GM19023 (cell line): ENCODE results near the gene NF1.
"Not testable (repeated sequence)": the region's sequence is repeated elsewhere in the genome, so short reads cannot be mapped to it uniquely, and the experiment has no call there.

Experiments used
- ATAC-seq: cut with Tn5 transposase; IDR thresholded peaks from one replicate; pipeline ENCODE4 v1.9.1; 2021; ENCODE audit warnings: mild to moderate bottlenecking, moderate library complexity; ENCODE audit not compliant: unreplicated experiment

NF1 gene

DNA sequence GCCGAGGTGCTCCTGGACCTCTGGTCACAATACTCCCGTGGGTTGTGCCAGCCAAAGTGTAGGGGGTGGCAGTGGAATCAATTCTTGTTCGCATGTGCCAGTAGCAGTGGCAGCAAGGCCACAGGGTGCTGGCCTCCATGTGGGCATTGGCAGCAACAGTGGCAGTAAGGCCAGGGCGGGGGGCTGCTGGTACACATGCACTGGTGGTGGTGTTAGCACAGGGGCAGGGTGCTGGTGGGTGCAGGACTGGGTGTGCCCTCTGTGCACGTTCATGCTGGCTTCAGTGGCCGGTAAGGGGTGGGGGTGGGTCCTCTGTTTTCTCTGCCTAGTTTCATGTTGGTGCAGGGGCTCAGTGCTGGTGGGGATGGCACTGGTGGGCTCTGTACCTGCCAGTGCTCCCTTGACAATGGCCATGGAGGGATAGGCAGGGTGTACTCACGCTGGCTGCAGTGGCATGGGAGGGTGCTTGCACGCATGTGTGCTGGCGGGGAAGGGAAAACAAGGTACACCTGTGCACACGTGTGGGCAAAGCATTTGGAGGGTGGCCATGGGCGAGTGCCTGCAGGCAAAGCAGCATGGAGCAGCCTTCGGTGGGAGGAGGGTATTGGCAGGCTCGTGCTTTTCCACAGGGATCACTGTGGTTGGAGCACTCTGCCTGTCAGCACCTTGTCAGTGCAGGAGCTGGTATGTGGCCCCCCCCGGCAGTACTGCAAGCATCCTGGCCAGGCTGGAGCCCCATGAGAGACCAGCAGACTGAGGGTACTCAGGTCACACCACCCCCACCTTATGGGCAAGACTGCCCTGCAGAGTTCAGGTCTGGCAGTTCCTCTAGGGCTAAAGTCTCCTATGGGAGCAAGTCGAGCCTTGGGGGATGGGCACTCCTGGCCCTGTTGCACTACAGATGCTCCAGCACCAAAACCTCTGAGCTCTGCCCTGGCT is 35.8 kb downstream of the NF1 start:
- ATAC-seq, result no peak

DNA sequence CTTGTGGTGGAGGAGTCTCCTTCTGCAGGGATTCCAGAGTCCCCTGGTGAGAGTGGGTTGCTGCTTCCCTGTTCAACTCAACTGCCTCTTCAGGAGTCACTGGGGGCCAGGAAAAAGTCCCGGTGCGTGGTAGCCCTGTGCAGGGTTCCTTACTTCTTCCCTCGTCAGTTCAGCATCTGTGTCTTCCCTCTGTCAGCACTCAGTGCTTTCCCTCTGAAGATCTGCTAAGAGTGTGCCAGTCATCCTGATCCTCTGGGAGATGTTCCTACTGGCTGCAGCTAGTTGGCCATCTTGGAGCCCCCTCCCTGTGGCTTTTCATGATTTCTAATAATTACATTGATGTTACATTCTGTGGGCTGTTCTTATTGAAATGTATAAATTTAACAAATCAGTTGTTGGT is 36.5 kb downstream of the NF1 start:
- no peak for ATAC-seq

DNA sequence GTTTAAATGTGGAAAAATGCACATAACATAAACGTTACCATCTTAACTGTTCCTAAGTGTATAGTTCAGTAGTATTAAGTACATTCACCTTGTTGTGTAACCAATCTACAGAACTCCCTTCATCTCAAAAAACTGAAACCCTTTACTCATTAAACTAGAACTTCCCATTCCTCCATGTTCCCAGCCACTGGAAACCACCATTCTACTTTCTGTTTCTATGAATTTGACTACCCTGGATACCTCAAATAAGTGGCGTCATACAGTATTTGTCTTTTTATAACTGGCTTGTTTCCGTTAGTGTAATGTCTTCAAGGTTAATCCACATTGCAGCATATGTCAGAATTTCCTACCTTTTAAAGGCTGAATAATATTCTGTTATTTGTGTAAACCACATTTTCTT is 38.2 kb downstream of the NF1 start:
- no peak for ATAC-seq

DNA sequence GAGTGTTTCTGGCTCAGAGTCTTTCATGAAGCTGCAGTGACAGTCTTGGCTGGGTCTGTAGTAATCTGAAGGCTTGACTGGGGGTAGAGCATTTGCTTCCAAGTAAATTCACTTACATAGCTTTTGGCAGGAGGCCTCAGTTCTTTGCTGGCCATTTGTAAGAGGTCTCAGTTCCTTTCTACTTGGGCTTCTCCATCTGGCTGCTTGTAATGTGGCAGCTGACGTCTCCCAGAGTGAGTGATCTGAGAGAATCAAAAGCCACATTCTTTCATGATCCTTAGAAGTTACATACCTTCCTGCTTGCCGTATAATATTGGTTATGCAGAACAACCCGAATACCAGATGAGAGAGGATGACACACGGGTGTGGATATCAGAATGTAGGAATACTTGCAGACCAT is 39.8 kb downstream of the NF1 start:
- ATAC-seq, result no peak

DNA sequence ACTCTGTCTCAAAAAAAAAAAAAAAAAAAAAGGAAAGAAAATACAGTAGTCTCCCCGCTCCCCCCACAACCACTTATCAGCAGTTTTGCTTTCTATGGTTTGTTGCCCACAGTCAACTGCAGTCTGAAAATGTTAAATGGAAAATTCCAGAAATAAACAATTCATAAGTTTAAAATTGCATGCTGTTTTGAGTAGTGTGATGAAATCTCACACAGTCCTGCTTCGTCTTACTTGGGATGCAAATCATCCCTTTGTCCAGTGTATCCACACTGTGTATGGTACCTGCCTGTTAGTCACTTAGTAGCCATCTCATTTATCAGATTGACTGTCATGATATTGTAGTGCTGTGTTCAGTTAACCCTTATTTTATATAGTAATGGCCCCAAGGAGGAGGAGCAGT is 41.5 kb downstream of the NF1 start:
- no peak for ATAC-seq

DNA sequence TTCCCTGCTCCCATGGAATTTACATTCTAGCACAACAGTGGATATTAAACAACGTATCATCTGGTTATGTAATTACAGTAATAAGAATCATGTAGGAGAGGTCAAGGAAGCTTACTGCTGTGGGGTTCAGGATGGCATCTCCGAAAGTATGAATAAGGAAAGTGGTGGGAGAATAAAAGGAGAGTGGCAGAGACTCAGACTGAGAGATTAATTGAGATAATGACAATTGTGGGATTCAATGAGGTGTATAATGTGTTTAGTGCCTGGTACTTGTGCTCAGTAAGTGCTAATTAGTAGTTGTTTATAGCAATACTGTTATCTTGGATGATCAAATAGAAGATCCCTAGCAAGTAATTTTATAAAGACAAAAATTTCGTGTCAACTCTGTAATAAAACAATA is 45.3 kb downstream of the NF1 start:
- no peak for ATAC-seq

DNA sequence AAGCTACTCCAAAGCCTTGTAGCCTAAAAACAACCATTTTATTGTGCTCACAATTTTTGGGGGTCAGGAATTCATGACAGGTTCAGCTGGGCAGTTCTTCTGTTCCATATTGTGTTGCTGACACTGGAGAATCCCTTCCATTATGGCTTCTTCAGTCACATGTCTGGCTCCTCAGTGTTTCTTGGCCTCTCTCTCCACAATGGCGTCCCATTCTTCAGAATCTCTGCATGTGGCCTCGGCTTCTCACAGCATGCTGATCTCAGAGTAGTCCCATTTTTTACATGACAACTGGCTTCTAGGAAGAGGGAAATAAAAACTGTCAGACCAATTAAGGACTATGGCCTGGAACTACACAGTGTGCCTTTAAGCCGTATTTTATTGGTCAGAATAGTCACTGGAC is 49.7 kb downstream of the NF1 start:
- no peak for ATAC-seq

DNA sequence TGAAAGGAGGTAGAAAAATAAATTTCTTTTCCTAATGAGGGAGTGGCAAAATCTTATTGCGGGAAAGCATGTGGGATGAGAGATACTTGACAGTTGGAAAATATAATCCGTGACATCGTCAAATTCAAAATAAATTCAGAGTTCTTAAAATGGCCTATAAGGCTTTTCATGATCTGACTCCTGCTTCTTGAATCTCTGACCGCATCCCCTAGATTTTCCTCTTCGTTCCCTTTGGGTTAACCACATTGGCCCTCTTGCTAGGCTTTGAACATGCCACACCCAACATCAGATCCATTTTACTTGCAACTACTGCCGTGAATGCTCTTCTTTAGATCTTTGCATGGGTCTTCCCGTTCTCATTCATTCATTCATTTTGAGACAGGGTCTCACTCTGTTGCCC is 50.1 kb downstream of the NF1 start:
- no peak for ATAC-seq

DNA sequence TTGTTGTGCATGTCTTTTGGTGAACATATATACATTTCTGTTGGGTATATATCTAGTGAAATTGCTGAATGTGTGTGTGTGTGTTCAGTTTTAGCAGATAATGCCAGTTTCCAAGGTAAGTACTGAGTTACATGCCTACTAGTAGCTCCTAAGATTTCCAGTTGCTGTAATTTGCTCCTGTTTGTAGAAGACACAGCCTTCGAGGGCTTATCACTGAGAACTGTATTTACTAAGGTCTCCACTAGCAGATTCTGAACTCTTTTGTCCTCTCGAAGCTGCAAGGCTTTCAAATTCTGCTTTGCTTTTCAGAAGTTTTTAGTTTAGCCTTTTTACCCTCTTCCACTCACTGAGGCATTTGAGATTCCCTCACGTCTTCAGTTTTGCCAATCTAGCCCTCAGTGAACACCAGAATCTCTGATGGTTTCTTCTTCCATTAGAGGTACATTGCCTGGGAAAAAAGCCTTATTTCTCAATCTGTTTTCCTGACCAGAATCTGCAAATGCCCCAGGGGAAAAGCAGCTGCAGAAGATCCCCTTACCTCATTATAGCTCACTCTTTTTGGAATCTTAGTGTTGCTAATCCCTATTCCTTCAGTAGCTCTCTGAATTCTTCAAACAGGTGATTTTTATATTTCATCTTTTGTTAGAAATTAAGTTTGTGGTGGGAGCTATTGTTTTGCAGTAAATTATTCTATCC is 52.9 kb downstream of the NF1 start:
- no peak for ATAC-seq

DNA sequence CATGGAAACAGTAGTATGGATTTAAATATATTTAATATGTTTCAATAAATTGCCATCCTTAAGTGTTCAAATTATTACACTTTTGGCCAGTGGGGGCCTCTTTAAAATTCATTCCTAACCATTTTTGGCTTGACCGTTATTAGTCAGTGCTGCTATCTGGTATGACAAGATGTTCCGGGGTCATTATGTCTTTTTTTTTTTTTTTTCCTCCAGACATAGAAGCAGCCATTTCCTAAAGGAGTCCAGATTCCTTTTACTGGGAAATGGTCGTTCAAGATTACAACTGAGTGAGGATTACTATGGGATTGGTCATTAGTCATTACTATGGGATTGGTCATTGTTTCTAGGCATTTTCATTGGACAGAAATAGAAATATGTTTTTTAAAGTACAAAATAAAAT is 53.4 kb downstream of the NF1 start:
- no peak for ATAC-seq

DNA sequence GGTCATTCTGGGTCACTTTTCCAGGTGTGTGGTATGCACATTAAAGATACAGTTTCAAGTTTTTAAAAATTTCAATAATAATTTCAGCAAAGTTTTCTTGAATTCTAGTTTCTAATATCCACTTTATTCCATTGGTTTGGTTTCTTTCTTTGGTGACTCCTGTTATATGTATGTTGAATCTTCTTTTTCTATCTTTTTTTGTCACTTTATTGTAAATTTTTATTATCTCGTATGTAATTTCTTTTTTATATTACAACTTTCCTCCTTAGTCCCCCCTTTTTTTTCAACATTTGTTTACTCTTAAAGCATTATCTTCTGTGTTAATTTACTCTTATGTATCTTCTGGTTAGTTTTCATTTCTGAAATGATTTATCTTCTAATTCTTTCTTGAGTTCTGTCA is 57.5 kb downstream of the NF1 start:
- ATAC-seq, result no peak

DNA sequence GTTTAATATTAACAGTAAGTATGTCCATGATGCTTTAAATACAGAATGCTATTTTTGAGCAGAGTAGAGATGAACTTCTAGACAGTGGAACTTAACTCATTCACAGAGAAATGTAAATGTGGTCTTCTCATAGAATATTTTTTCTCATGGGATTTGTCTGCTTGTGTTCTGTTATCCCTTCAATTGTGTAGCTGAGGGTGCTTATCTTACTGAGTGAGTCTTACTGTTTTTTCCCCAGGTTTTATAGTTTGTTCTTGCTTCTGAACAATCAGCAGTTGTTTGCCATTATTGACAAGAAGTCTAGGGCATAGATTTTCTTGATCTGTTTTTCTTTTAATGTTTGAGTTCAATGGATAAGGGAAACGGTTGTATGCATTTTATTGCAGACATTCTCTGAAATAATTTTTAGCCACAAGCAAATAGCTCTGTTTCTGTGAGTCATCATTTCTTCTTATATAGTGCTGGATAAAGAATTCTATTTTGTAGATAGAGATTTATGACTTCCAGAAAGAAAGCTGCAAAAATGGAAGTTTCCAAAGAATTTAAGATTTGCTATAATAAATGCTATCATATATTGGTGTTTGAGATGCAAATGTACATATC is 60.5 kb downstream of the NF1 start:
- no peak for ATAC-seq

DNA sequence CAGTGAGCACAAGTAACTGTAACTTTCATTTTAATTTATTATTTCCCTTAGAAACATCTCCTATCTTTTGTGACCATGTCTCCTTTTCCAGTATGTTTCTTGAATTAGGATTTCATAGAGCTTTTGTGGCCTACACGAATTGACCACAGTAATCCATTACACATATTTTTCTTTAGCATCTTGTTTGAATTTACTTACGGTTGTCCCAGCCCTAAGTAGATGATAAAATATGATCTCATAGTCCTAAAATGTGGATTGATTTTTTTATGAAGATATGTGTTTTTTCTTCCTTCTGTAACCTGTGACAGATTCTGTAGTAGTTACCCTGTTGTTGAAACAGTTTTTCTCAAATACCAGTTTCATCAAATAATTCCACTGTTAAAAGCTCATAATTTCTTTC is 61.5 kb downstream of the NF1 start:
- ATAC-seq, result no peak

DNA sequence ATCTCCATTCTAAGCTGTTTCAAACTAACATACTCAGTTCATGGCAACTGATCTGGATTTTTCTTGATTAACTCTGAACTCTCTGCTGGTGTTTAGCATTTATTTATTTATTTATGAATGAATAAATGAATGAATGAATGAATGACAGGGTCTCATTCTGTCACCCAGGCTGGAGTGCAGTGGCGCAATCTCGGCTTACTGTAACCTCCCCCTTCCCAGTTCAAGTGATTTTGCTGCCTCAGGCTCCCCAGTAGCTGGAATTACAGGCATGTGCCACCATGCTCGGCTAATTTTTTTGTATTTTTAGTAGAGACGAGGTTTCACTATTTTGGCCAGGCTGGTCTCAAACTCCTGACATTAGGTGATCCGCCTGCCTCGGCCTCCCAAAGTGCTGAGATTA is 62.1 kb downstream of the NF1 start:
- not testable (repeated sequence) for ATAC-seq

DNA sequence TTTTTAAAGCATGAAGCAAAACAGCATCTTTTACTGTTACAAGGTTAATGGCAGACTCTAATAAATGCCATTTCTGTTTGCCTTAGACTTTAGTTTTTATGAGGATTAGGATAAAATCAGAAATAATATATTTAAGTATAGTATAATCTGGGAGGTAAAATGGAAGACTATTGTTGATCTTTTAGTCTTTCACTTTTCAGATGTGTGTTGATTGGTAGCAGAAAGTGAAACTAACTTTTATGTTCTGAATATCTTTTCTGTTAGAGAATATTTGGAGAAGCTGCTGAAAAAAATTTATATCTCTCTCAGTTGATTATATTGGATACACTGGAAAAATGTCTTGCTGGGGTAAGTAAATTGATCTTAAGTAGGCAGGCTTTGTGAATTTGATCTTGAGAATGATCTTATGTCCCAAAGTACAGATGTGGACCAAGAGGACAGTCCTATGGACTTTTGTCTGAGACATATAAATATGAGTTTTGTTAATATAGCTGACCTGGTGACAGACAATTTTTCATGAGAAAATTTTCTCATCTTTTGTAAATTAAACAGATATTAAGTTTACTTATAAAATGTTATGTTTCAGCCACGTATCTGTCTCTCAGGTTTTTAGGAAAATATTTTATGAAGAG is 64.1 kb downstream of the NF1 start:
- ATAC-seq, result no peak

DNA sequence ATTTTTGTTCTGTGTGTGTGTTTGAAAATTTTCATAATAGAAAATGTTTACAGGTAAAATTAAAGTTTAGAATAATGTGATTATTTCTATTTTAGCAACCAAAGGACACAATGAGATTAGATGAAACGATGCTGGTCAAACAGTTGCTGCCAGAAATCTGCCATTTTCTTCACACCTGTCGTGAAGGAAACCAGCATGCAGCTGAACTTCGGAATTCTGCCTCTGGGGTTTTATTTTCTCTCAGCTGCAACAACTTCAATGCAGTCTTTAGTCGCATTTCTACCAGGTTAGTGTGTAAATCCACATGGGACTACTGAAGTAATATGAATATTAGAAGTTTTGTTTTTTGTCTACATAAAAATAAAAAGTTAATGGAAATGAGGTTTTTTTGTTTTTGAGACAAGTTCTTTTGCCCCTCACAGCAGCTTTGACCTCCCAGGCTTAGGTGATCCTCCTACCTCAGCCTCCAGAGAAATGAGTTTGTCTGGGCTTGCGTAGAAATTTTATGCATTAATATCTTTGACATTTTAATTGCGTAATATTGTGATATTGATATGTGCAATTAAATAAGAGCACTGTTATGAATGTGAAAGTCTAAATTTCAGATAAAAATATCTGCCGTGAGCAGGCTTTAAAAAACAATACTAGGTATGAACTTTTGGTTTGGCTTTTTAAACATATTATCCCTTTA is 68.5 kb downstream of the NF1 start:
- ATAC-seq, result no peak

DNA sequence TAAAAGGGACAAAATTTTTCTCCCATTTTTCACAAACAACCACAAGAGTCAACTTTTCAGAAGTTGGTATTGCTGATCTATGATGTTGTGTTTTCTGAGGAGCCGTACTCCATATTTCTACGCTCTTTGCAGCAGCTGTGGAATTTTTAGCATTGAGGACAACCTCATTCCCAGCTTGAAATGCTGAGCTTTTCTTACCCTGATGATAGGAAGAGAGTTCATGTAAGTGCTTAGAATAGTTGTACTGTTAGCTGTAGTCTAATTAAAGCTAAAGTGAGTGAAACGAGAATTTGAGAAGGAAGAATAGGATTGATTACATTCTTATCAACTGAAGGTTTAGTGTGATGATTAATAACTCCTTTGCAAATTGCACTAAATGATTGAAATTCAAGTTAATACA is 72.3 kb downstream of the NF1 start:
- ATAC-seq, result no peak

DNA sequence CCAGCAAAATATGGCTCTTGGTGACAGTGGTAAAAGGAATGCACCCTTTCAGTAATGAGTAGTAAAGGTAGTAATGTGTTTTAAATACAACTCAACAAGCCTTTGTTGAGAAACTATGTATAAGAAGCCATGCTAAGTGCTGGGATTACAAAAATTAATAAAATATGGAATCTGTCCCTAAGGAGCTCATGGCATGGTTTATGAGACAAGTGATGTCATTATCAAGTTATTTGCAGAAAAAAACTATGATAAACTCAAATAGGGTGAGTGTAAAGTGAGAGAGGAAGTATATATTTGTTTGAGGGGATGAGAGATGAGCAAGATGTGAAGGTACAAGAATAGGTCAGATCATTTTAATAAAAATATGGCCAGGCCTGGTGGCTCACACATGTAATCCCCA is 76.9 kb downstream of the NF1 start:
- ATAC-seq, result no peak

DNA sequence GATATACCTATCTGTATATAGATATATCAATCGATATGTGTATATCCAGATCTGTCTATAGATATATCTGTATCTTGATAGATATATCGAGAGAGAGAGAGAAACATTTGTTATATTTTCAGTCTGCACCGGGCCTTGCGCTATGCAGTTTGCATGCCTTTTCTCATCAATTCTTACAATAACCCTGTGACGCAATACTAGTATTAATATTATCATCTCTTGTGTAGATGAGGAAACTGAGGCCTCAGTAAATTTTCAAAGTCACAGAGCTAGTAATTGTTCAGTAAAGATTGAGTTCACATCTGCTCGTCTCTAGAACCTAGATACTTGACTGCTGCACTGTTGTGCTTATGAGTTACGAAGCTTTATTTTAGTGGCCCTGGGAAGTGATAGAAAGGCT is 77.6 kb downstream of the NF1 start:
- ATAC-seq, result no peak

DNA sequence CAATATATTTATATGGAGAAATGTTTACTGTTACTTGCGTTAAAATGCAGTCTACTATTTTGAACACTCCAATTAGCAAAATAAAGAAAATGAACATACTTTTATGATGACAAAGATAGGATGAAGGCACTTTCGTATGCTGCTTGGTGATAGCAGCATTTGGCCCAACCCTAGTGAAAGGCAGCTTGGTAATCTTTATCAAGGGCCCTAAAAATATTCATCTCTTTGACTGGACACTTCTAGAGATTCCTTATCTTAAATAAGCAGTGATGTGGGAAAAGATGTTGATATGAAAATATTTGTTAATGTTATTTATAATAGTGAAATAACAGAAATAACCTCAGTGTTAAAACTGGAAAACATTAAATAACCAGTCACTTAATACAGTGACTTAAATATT is 79.4 kb downstream of the NF1 start:
- ATAC-seq, result no peak

DNA sequence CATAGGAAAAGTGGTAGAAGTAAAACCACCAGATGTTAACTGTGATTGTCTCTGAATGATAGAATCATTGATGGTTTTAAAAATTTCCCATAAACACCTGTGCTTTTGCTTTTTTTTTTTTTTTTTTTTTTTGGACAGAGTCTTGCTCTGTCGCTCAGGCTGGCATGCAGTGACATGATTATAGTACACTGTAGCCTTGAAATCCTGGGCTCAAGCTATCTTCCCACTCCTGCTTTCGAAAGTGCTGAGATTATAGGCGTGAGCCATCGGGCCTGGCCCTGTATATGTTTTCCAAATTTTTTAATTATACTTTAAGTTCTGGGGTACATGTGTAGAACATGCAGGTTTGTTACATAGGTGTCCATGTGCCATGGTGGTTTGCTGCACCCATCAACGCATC is 80.5 kb downstream of the NF1 start:
- ATAC-seq, result no peak
